Body of pancreas (tissue), 4 donors: ENCODE data around the gene INAFM2. TPM values are rescaled to one million over a fixed set of nuclear protein-coding genes. Genes with fewer than 3 reads are reported as not detected.
A peak's percentile ranks its signal among the peaks of the same experiment; 100 is the strongest.

Experiments used
- ATAC-seq: fragments of 150-250 bp; one replicate; pipeline ENCODE4 v1.9.1; 2016
- DNase-seq, 4 donors: peaks; one replicate each; pipeline ENCODE4 v3.0.0-alpha.2; 2019
- H3K27ac ChIP-seq, 4 donors: fragments of 200-600 bp; sonication (generic); 1 replicate in 3 of 4; 2 replicates in 1 of 4; pipeline versions ENCODE4 v1.5.1 to v1.6.1; 2016 to 2019; ENCODE audit warnings: mild to moderate bottlenecking in 1 of 4, mixed read lengths in 1 of 4, moderate library complexity in 1 of 4
- H3K27me3 ChIP-seq, 2 donors: fragments of 200-600 bp; sonication (generic); one replicate each; pipeline ENCODE4 v1.6.0; 2016; ENCODE audit warnings: mild to moderate bottlenecking in 1 of 2
- H3K36me3 ChIP-seq, 2 donors: fragments of 200-600 bp; sonication (generic); replicated peaks in 1 of 2; 2 replicates each; pipeline ENCODE4 v1.5.1; 2016; ENCODE audit warnings: low read depth in 2 of 2; ENCODE audit not compliant: insufficient read depth in 1 of 2
- H3K4me1 ChIP-seq: fragments of 200-600 bp; sonication (generic); one replicate; pipeline ENCODE4 v1.6.0; 2016
- H3K4me3 ChIP-seq, 2 donors: fragments of 200-600 bp; sonication (generic); 1 replicate in 1 of 2; 2 replicates in 1 of 2; pipeline ENCODE4 v1.5.1; 2016 to 2019
- H3K9me3 ChIP-seq, 3 donors: fragments of 200-600 bp; sonication (generic); 1 replicate in 2 of 3; 2 replicates in 1 of 3; pipeline ENCODE4 v1.5.1; 2016
- POLR2A ChIP-seq, 3 donors: fragments of 450-650 bp; IDR thresholded peaks; one replicate each; pipeline ENCODE4 v1.6.1; 2016; ENCODE audit warnings: antibody characterized with exemption in 3 of 3, mild to moderate bottlenecking in 2 of 3
- WGBS, 2 donors: methylation state at CpG; one replicate each; pipeline ENCODE4 v1.1.5; 2017; 5-methylcytosine and 5-hydroxymethylcytosine counted together
- intact Hi-C: fragments of 100-400 bp; cut with DNase I; formaldehyde crosslinking; loops from one replicate; pipeline ENCODE4 v1.15.1; 2023
- total RNA-seq, 2 donors: library from RNA; depleted of rRNA; stranded (reverse); fragments of >200 nt; gene quantifications; one replicate each; pipeline ENCODE4 v1.1.0, GENCODE V29; 2016
- TF ChIP-seq, protein P1 (sequence below), 7 experiments: fragments of 450-650 bp in 4 of 7; fragments of 200-600 bp in 3 of 7; sonication (generic) in 3 of 7; IDR thresholded peaks; one replicate each; pipeline ENCODE4 v1.5.1; 2016 to 2019; ENCODE audit warnings: antibody characterized with exemption in 7 of 7

INAFM2 gene
- total RNA-seq, 2 donors from 2014 or later, result 8.8 to 22.4 TPM

GRCh38 chr15:40289140-40289775, 34.2 kb upstream of the INAFM2 start:
- ATAC-seq (peak; percentile 80), DNase-seq (peak; percentile 78 to 93 (median 88))
- 31 to 37% methylated on average over 5 to 6 of the region's 6 CpGs for WGBS, 2 donors

DNA sequence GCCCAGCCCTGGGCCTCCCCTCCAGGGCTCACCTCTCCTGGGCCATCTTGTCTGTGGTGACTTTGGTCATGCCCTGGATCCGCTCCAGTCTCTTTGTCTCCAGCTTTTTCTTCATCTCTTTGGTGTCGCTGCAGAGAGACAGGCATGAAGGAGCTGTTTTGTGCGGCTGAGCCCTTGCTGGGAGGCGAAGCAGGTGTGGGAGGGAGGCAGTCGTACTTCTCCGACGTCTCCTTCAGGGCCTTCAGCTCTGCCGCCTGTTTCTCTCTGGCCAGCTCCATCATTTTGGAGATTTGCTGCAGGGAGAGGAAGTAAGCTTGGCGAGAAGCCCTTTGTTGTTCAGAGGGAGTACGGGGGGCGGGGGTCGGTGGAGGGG, 33.0 kb upstream of the INAFM2 start:
- ATAC-seq, result no peak

More at GRCh38 chr15:40289140-40289775, 34.2 kb upstream of the INAFM2 start:
- Histone ChIP-seq H3K27me3 (peaks cover 0 to 8% of the 10 kb centered on the region in 2 donors), H3K4me1 (peaks cover 31% of the 10 kb centered on the region), H3K36me3 (no peaks in the 10 kb centered on the region), H3K27ac (no peak overlapping the region), H3K9me3 (no peaks in the 10 kb centered on the region), H3K4me3 (no peak overlapping the region)
- no peak for TF ChIP-seq POLR2A (IDR thresholded peaks at IDR 0.05)
- TF ChIP-seq, protein P1, sequence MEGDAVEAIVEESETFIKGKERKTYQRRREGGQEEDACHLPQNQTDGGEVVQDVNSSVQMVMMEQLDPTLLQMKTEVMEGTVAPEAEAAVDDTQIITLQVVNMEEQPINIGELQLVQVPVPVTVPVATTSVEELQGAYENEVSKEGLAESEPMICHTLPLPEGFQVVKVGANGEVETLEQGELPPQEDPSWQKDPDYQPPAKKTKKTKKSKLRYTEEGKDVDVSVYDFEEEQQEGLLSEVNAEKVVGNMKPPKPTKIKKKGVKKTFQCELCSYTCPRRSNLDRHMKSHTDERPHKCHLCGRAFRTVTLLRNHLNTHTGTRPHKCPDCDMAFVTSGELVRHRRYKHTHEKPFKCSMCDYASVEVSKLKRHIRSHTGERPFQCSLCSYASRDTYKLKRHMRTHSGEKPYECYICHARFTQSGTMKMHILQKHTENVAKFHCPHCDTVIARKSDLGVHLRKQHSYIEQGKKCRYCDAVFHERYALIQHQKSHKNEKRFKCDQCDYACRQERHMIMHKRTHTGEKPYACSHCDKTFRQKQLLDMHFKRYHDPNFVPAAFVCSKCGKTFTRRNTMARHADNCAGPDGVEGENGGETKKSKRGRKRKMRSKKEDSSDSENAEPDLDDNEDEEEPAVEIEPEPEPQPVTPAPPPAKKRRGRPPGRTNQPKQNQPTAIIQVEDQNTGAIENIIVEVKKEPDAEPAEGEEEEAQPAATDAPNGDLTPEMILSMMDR (IDR thresholded peaks at IDR 0.05), result peak in 4 of 7 experiments; percentile 26 to 49 (median 41)
- intact Hi-C loops, result no loop called here

GRCh38 chr15:40290918-40291574, 32.4 kb upstream of the INAFM2 start:
- DNase-seq (peak; percentile 39 to 67 (median 56)), ATAC-seq (peak; percentile 64)
- H3K4me3 ChIP-seq, result no peak overlapping the region
- no peaks in the 10 kb centered on the region for H3K9me3 ChIP-seq
- H3K4me1 ChIP-seq, result peaks cover 37% of the 10 kb centered on the region
- no peak overlapping the region for H3K27ac ChIP-seq
- WGBS, 2 donors, result 19 to 21% methylated on average over 18 to 67 of the region's 68 CpGs
- H3K36me3 ChIP-seq, result no peaks in the 10 kb centered on the region
- H3K27me3 ChIP-seq, result peaks cover 0 to 8% of the 10 kb centered on the region in 2 donors
- intact Hi-C loops, result no loop called here
- TF ChIP-seq, protein P1 (IDR thresholded peaks at IDR 0.05), result no peak
- no peak for TF ChIP-seq POLR2A (IDR thresholded peaks at IDR 0.05)

More for the DNA sequence above, 33.0 kb upstream of the INAFM2 start:
- H3K27me3 ChIP-seq, result peaks cover 0 to 8% of the 10 kb centered on the region in 2 donors
- H3K9me3 ChIP-seq, result no peaks in the 10 kb centered on the region
- DNase-seq, result no peak
- no peak overlapping the region for H3K4me3 ChIP-seq
- H3K27ac ChIP-seq, result no peak overlapping the region
- peaks cover 32% of the 10 kb centered on the region for H3K4me1 ChIP-seq
- intact Hi-C loops, result no loop called here
- WGBS, 2 donors, result 62 to 77% methylated on average over 9 to 12 of the region's 12 CpGs
- no peaks in the 10 kb centered on the region for H3K36me3 ChIP-seq
- TF ChIP-seq, protein P1 (IDR thresholded peaks at IDR 0.05), result no peak

- WGBS, 2 donors, result 80 to 85% methylated on average over 1 to 3 of the region's 3 CpGs
- intact Hi-C loops, result no loop called here
These were observed 31.2 kb upstream of the INAFM2 start for GRCh38 chr15:40292246-40292645.

More at GRCh38 chr15:40292246-40292645, 31.2 kb upstream of the INAFM2 start:
- ATAC-seq (no peak), DNase-seq (no peak)
- H3K36me3 ChIP-seq, result no peaks in the 10 kb centered on the region
- H3K27me3 ChIP-seq, result peaks cover 0 to 8% of the 10 kb centered on the region in 2 donors
- H3K9me3 ChIP-seq, result no peaks in the 10 kb centered on the region
- peaks cover 45% of the 10 kb centered on the region for H3K4me1 ChIP-seq
- TF ChIP-seq POLR2A (IDR thresholded peaks at IDR 0.05), result no peak
- TF ChIP-seq, protein P1 (IDR thresholded peaks at IDR 0.05), result no peak
- no peak overlapping the region for H3K27ac ChIP-seq
- no peak overlapping the region for H3K4me3 ChIP-seq
